Body of pancreas (tissue), 4 donors: Measurements from ENCODE around the gene TLE1. TPM values are rescaled to one million over a fixed set of nuclear protein-coding genes. Genes with fewer than 3 reads are reported as not detected.

Experiments used
- ATAC-seq: fragments of 150-250 bp; one replicate; pipeline ENCODE4 v1.9.1; 2016
- DNase-seq, 4 donors: peaks; one replicate each; pipeline ENCODE4 v3.0.0-alpha.2; 2019
- H3K27ac ChIP-seq, 4 donors: fragments of 200-600 bp; sonication (generic); 1 replicate in 3 of 4; 2 replicates in 1 of 4; pipeline versions ENCODE4 v1.5.1 to v1.6.1; 2016 to 2019; ENCODE audit warnings: mild to moderate bottlenecking in 1 of 4, mixed read lengths in 1 of 4, moderate library complexity in 1 of 4
- H3K27me3 ChIP-seq, 2 donors: fragments of 200-600 bp; sonication (generic); one replicate each; pipeline ENCODE4 v1.6.0; 2016; ENCODE audit warnings: mild to moderate bottlenecking in 1 of 2
- H3K36me3 ChIP-seq, 2 donors: fragments of 200-600 bp; sonication (generic); replicated peaks in 1 of 2; 2 replicates each; pipeline ENCODE4 v1.5.1; 2016; ENCODE audit warnings: low read depth in 2 of 2; ENCODE audit not compliant: insufficient read depth in 1 of 2
- H3K4me1 ChIP-seq: fragments of 200-600 bp; sonication (generic); one replicate; pipeline ENCODE4 v1.6.0; 2016
- H3K4me3 ChIP-seq, 2 donors: fragments of 200-600 bp; sonication (generic); 1 replicate in 1 of 2; 2 replicates in 1 of 2; pipeline ENCODE4 v1.5.1; 2016 to 2019
- H3K9me3 ChIP-seq, 3 donors: fragments of 200-600 bp; sonication (generic); 1 replicate in 2 of 3; 2 replicates in 1 of 3; pipeline ENCODE4 v1.5.1; 2016
- CTCF ChIP-seq, 7 experiments: fragments of 450-650 bp in 4 of 7; fragments of 200-600 bp in 3 of 7; sonication (generic) in 3 of 7; IDR thresholded peaks; one replicate each; pipeline ENCODE4 v1.5.1; 2016 to 2019; ENCODE audit warnings: antibody characterized with exemption in 7 of 7
- POLR2A ChIP-seq, 3 donors: fragments of 450-650 bp; IDR thresholded peaks; one replicate each; pipeline ENCODE4 v1.6.1; 2016; ENCODE audit warnings: antibody characterized with exemption in 3 of 3, mild to moderate bottlenecking in 2 of 3
- WGBS, 2 donors: methylation state at CpG; one replicate each; pipeline ENCODE4 v1.1.5; 2017; 5-methylcytosine and 5-hydroxymethylcytosine counted together
- intact Hi-C: fragments of 100-400 bp; cut with DNase I; formaldehyde crosslinking; loops from one replicate; pipeline ENCODE4 v1.15.1; 2023
- total RNA-seq, 2 donors: library from RNA; depleted of rRNA; stranded (reverse); fragments of >200 nt; gene quantifications; one replicate each; pipeline ENCODE4 v1.1.0, GENCODE V29; 2016

The TLE1 gene
- total RNA-seq, 2 donors from 2014 or later, result 49.5 to 58.3 TPM

GRCh38 chr9:81669041-81669651 is 20.2 kb downstream of the TLE1 start:
- TF ChIP-seq CTCF (IDR thresholded peaks at IDR 0.05) (no peak), POLR2A (IDR thresholded peaks at IDR 0.05) (no peak)
- no peaks in the 10 kb centered on the region for H3K27me3 ChIP-seq
- no peaks in the 10 kb centered on the region for H3K9me3 ChIP-seq
- 38 to 43% methylated on average over 5 of the region's 5 CpGs for WGBS, 2 donors
- H3K36me3 ChIP-seq, result no peaks in the 10 kb centered on the region
- peaks cover 33% of the 10 kb centered on the region for H3K4me1 ChIP-seq
- intact Hi-C loops, result no loop called here
- H3K4me3 ChIP-seq, result no peak overlapping the region
- DNase-seq (no peak), ATAC-seq (no peak)
- no peak overlapping the region for H3K27ac ChIP-seq

GRCh38 chr9:81666123-81666522 is 23.2 kb downstream of the TLE1 start:
- DNase-seq, result no peak
- ATAC-seq, result no peak
- H3K27me3 ChIP-seq, result no peaks in the 10 kb centered on the region
- no peak overlapping the region for H3K4me3 ChIP-seq
- H3K4me1 ChIP-seq, result peaks cover 17% of the 10 kb centered on the region
- WGBS, 2 donors, result 93 to 98% methylated on average over 4 of the region's 4 CpGs
- no peak for TF ChIP-seq POLR2A (IDR thresholded peaks at IDR 0.05)
- TF ChIP-seq CTCF (IDR thresholded peaks at IDR 0.05), result no peak
- H3K27ac ChIP-seq, result no peak overlapping the region
- H3K9me3 ChIP-seq, result no peaks in the 10 kb centered on the region
- no peaks in the 10 kb centered on the region for H3K36me3 ChIP-seq
- intact Hi-C loops, result no loop called here

GRCh38 chr9:81665322-81665871 is 23.9 kb downstream of the TLE1 start:
- Histone ChIP-seq H3K36me3 (no peaks in the 10 kb centered on the region), H3K4me1 (peaks cover 17% of the 10 kb centered on the region), H3K9me3 (no peaks in the 10 kb centered on the region), H3K27me3 (no peaks in the 10 kb centered on the region), H3K27ac (no peak overlapping the region), H3K4me3 (no peak overlapping the region)
- DNase-seq, result no peak
- intact Hi-C loops, result no loop called here
- no peak for TF ChIP-seq POLR2A (IDR thresholded peaks at IDR 0.05)
- no peak for TF ChIP-seq CTCF (IDR thresholded peaks at IDR 0.05)
- no peak for ATAC-seq
- WGBS, 2 donors, result 38 to 49% methylated on average over 6 of the region's 6 CpGs

- WGBS, 2 donors, result 58 to 64% methylated on average over 6 of the region's 6 CpGs
Measured at GRCh38 chr9:81664638-81665222, 24.6 kb downstream of the TLE1 start.

More at GRCh38 chr9:81664638-81665222, 24.6 kb downstream of the TLE1 start:
- H3K36me3 ChIP-seq, result no peaks in the 10 kb centered on the region
- no peak overlapping the region for H3K27ac ChIP-seq
- H3K4me3 ChIP-seq, result no peak overlapping the region
- ATAC-seq (no peak), DNase-seq (no peak)
- no peaks in the 10 kb centered on the region for H3K9me3 ChIP-seq
- peaks cover 10% of the 10 kb centered on the region for H3K4me1 ChIP-seq
- no peaks in the 10 kb centered on the region for H3K27me3 ChIP-seq
- TF ChIP-seq CTCF (IDR thresholded peaks at IDR 0.05) (no peak), POLR2A (IDR thresholded peaks at IDR 0.05) (no peak)
- intact Hi-C loops, result no loop called here
